Measurements from ENCODE around the gene KANSL1. TPM values are rescaled to one million over a fixed set of nuclear protein-coding genes. Genes with fewer than 3 reads are reported as not detected.
"Not testable (repeated sequence)": the region's sequence is repeated elsewhere in the genome, so short reads cannot be mapped to it uniquely, and the experiment has no call there.

Gene KANSL1
- total RNA-seq, 1 donor from 2014 or later, result 122 TPM

DNA sequence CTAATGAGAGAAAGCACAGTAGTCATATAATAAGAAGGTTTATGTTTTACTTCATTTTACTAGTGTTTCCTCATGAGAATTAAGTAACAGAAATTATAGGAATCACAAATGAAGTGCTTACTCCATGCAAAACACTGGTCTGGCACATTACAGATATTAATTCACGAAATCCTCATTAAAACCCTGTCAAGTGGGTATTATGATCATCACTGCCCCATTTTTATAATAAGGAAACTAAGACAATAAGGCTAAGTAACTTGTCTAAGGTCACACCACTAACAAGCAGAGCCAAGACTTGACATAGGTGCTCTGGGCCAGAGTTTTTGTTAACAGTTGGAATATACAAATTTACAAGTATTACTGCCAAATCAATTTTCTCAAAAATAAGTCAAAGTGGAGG, 83.0 kb downstream of the KANSL1 start:
- intact Hi-C loops (cut with DNase I), result no loop called here
- TF ChIP-seq POLR2A (IDR thresholded peaks at IDR 0.05) (no peak), POLR2AphosphoS5 (IDR thresholded peaks at IDR 0.05; ENCODE audit: insufficient read depth in 1 of 2, low read depth in 1 of 2) (no peak)
- TF ChIP-seq, protein P1, sequence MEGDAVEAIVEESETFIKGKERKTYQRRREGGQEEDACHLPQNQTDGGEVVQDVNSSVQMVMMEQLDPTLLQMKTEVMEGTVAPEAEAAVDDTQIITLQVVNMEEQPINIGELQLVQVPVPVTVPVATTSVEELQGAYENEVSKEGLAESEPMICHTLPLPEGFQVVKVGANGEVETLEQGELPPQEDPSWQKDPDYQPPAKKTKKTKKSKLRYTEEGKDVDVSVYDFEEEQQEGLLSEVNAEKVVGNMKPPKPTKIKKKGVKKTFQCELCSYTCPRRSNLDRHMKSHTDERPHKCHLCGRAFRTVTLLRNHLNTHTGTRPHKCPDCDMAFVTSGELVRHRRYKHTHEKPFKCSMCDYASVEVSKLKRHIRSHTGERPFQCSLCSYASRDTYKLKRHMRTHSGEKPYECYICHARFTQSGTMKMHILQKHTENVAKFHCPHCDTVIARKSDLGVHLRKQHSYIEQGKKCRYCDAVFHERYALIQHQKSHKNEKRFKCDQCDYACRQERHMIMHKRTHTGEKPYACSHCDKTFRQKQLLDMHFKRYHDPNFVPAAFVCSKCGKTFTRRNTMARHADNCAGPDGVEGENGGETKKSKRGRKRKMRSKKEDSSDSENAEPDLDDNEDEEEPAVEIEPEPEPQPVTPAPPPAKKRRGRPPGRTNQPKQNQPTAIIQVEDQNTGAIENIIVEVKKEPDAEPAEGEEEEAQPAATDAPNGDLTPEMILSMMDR (IDR thresholded peaks at IDR 0.05), result no peak
- no peak overlapping the region for H3K4me3 ChIP-seq
- H3K27me3 ChIP-seq, result no peaks in the 10 kb centered on the region
- no peaks in the 10 kb centered on the region for H3K9me3 ChIP-seq
- H3K4me1 ChIP-seq, result peaks cover 65% of the 10 kb centered on the region
- no peak for DNase-seq (ENCODE audit: extremely low spot score in 2 of 2)
- H3K27ac ChIP-seq, result no peak overlapping the region
- H3K36me3 ChIP-seq, result no peaks in the 10 kb centered on the region

DNA sequence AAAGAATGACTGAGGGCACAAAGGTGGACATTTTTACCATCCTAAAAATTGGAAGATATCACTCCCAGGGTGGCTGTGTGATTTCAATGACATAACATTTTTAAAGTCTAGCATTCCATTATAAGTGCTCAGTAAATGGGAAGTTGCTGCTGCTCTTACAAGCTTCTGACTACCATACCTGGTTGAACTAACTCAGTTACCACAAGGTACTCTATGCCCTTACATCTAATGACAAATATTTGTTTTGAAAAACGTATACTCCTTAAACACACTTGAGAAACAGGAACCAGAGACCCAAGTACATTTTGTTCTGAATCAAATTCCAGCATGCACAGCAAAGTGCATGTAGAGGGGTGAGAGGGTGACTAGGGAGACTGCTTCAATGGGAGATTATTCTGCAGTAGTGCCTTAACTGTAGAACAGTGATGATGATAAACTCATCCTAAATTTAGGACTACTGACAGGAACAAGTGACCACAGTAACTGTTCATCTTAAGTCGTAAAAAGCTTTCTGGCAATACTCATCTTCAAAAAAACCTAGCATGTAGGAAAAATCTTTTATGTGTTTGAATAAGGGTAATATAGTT, 83.5 kb downstream of the KANSL1 start:
- DNase-seq (ENCODE audit: extremely low spot score in 2 of 2), result no peak
- intact Hi-C loops (cut with DNase I), result no loop called here
- Histone ChIP-seq H3K9me3 (no peaks in the 10 kb centered on the region), H3K27ac (no peak overlapping the region), H3K4me3 (no peak overlapping the region), H3K4me1 (peaks cover 61% of the 10 kb centered on the region), H3K36me3 (no peaks in the 10 kb centered on the region), H3K27me3 (no peaks in the 10 kb centered on the region)
- TF ChIP-seq POLR2AphosphoS5 (IDR thresholded peaks at IDR 0.05; ENCODE audit: insufficient read depth in 1 of 2, low read depth in 1 of 2), result no peak
- TF ChIP-seq, protein P1 (IDR thresholded peaks at IDR 0.05), result no peak
- no peak for TF ChIP-seq POLR2A (IDR thresholded peaks at IDR 0.05)

DNA sequence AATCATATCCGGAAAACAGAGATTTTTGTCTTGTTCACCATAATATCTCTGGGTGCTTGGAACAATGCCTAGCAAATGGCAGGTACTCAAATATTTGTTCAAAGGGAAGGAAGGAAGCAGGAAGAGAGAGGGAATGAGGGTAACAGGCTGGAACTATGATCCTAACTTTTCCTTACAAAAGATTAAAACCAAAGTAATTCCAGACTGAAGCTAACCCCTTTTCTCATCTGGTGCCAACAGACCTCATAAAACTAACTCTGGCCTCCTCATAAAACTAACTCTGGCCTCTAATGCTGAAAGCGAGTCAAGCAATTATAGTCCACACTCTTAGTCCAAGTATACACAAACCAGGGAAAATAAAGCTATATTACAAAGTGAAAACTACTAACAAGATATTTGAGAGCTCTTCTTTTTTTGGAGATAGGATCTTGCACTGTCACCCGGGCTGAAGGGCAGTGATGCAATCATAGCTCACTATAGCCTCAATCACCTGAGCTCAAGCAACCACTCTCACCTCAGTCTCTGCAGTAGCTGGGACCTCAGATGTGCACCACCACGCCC, 84.6 kb downstream of the KANSL1 start:
- Histone ChIP-seq H3K27ac (peak overlapping the region; percentile 10), H3K4me1 (peaks cover 66% of the 10 kb centered on the region)
- no peak for DNase-seq (ENCODE audit: extremely low spot score in 2 of 2)

DNA sequence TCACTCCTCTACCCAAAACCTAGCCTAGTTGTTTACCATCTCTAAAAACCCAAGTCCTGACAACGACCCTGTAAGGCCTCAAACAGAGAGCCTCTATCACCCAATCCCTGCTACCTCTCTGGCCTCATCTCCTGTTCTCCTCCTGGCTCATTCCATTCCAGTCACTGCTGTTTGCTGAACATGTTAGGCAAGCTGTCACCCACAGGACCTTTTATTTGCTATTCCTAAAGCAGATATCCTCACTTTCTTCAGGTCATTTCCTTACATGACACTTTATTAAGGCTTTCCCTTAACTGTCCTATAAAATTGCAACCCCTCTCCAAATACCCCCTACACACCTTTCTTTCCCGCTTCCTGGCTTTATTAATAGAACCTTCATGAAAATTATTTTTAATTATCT, 85.1 kb downstream of the KANSL1 start:
- Histone ChIP-seq H3K4me1 (peaks cover 66% of the 10 kb centered on the region), H3K4me3 (no peak overlapping the region), H3K27me3 (no peaks in the 10 kb centered on the region), H3K9me3 (no peaks in the 10 kb centered on the region), H3K36me3 (no peaks in the 10 kb centered on the region), H3K27ac (peak overlapping the region; percentile 10)
- no peak for TF ChIP-seq POLR2A (IDR thresholded peaks at IDR 0.05)
- TF ChIP-seq, protein P1 (IDR thresholded peaks at IDR 0.05), result no peak
- no peak for TF ChIP-seq POLR2AphosphoS5 (IDR thresholded peaks at IDR 0.05; ENCODE audit: insufficient read depth in 1 of 2, low read depth in 1 of 2)
- intact Hi-C loops (cut with DNase I), result no loop called here
- DNase-seq (ENCODE audit: extremely low spot score in 2 of 2), result no peak

More for the DNA sequence above, 84.6 kb downstream of the KANSL1 start:
- intact Hi-C loops (cut with DNase I), result no loop called here
- Histone ChIP-seq H3K4me3 (no peak overlapping the region), H3K27me3 (no peaks in the 10 kb centered on the region), H3K9me3 (no peaks in the 10 kb centered on the region), H3K36me3 (no peaks in the 10 kb centered on the region)
- TF ChIP-seq POLR2AphosphoS5 (IDR thresholded peaks at IDR 0.05; ENCODE audit: insufficient read depth in 1 of 2, low read depth in 1 of 2), result no peak
- TF ChIP-seq POLR2A (IDR thresholded peaks at IDR 0.05), result no peak
- TF ChIP-seq, protein P1 (IDR thresholded peaks at IDR 0.05), result no peak

DNA sequence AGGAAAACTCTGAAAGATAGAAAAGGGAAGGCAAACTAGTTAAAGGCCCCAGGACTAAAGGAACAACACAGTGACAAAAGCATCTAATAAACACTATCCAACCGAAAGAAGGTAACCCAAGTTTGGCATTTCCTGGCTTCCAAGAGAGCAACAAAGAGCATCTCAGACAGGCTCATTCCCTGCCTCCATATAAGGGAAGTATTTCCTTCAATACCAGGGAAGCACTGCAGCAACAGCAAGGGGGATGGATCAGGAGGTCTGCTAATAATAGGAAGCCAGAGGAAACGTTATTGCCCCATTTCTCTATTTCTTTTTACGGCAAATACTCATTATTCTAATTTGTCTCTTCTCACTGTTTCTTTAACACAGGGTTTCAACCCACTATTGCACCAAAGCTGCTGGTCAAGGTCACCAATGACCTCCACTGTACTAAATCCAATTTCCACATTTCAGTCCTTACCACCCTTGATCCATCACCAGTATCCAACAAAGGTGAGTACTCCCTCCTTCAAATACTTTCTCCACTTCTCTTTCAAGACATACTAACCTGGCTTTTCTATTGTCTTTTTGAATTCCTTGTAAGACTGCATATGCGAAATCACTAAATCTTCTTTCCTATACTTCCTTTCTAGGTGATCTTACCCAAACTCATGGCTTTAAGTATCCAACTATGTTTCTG, 86.1 kb downstream of the KANSL1 start:
- intact Hi-C loops (cut with DNase I), result no loop called here
- H3K27me3 ChIP-seq, result no peaks in the 10 kb centered on the region
- H3K36me3 ChIP-seq, result no peaks in the 10 kb centered on the region
- H3K4me1 ChIP-seq, result peaks cover 69% of the 10 kb centered on the region
- no peak overlapping the region for H3K27ac ChIP-seq
- H3K9me3 ChIP-seq, result no peaks in the 10 kb centered on the region
- TF ChIP-seq, protein P1 (IDR thresholded peaks at IDR 0.05), result no peak
- TF ChIP-seq POLR2AphosphoS5 (IDR thresholded peaks at IDR 0.05; ENCODE audit: insufficient read depth in 1 of 2, low read depth in 1 of 2) (no peak), POLR2A (IDR thresholded peaks at IDR 0.05) (no peak)
- no peak for DNase-seq (ENCODE audit: extremely low spot score in 2 of 2)
- H3K4me3 ChIP-seq, result no peak overlapping the region

DNA sequence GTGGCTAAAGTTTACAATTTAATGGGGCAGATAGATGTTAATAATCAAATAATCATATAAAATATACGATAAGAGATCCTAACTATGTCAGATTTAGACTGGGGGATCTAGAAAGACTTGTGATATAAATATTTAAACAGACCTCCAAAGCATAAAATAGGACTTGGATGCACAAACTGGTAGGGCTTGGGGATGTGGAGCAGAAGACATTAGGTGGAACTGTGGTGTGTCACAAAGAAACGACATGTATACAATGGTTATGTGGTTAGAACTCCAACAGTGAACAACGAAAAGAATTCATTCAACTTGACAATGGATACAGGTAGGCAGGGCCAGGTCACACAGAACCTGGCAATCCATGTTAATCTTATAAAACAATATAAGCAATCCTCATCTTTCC, 90.4 kb downstream of the KANSL1 start:
- H3K9me3 ChIP-seq; DNase-seq (ENCODE audit: extremely low spot score in 2 of 2); intact Hi-C loops (cut with DNase I); H3K4me3 ChIP-seq; H3K27me3 ChIP-seq; H3K27ac ChIP-seq; H3K36me3 ChIP-seq: not testable (repeated sequence)
- H3K4me1 ChIP-seq, result peaks cover 54% of the 10 kb centered on the region

DNA sequence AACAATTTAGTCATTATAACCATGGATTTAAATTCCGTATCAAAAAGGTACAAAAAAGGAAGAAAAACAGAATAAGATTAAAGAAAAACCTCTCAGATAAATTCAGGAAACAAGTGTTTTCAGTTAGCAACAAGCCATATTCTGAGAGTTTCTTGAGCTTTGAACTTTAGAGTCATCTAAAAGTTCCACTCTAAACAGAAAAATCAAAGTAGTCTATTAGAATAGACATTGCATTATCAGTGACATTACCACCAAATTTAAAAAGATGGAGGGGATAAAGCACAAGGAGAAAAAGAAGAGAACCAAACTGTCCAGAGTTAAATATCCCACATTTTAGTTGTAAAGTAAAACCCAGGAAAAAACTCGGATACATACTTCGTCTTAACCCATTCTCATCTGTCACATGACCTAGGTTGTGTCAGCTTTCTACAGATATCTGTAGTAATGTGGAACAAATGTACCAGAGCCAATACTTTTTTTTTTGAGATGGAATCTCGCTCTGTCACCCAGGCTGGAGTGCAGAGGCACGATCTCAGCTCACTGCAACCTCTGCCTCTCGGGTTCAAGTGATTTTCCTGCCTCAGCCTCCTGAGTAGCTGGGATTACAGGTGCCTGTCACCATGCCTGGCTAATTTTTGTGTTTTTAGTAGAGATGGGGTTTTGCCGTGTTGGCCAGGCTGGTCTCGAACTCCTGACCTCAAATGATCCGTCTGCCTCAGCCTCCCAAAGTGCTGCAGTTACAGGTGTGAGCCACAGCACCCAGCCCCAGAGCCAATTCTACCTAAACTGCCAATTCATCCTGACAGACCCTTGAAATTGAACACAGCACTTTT, 91.2 kb downstream of the KANSL1 start:
- H3K27me3 ChIP-seq; H3K27ac ChIP-seq; H3K36me3 ChIP-seq; H3K4me3 ChIP-seq; intact Hi-C loops (cut with DNase I); H3K9me3 ChIP-seq; DNase-seq (ENCODE audit: extremely low spot score in 2 of 2): not testable (repeated sequence)
- peaks cover 47% of the 10 kb centered on the region for H3K4me1 ChIP-seq

Measured in vagina (tissue), 2 donors.